AML-193 (cell line): Measurements from ENCODE around the gene PARD3B.

Experiments
- DNase-seq, 2 experiments: peaks; one replicate each; lab custom pipeline; 2025; lab: John Stamatoyannopoulos, UW

Gene PARD3B

GRCh38 chr2:204892506-204893255 is 347.4 kb downstream of the PARD3B start:
- DNase-seq = no peak

- no peak for DNase-seq
These were observed 350.9 kb downstream of the PARD3B start for GRCh38 chr2:204896146-204896545.

- DNase-seq = no peak
These were observed 352.3 kb downstream of the PARD3B start for GRCh38 chr2:204897561-204897960.

- no peak for DNase-seq
These were observed 353.8 kb downstream of the PARD3B start for GRCh38 chr2:204898928-204899640.

- no peak for DNase-seq
These were observed 354.7 kb downstream of the PARD3B start for GRCh38 chr2:204899983-204900382.

GRCh38 chr2:204900487-204900886 is 355.2 kb downstream of the PARD3B start:
- DNase-seq = no peak

GRCh38 chr2:204900910-204901309 is 355.6 kb downstream of the PARD3B start:
- DNase-seq = no peak

GRCh38 chr2:204901591-204901990 is 356.3 kb downstream of the PARD3B start:
- no peak for DNase-seq

GRCh38 chr2:204909791-204910190 is 364.5 kb downstream of the PARD3B start:
- no peak for DNase-seq

- no peak for DNase-seq
These were observed 368.0 kb downstream of the PARD3B start for GRCh38 chr2:204913312-204913711.

GRCh38 chr2:204913854-204914464 is 368.7 kb downstream of the PARD3B start:
- no peak for DNase-seq

- DNase-seq = no peak
These were observed 369.4 kb downstream of the PARD3B start for GRCh38 chr2:204914708-204915107.

GRCh38 chr2:204917089-204917701 is 371.9 kb downstream of the PARD3B start:
- no peak for DNase-seq

GRCh38 chr2:204920776-204921175 is 375.5 kb downstream of the PARD3B start:
- DNase-seq = no peak

- DNase-seq = no peak
These were observed 378.7 kb downstream of the PARD3B start for GRCh38 chr2:204923957-204924356.

- no peak for DNase-seq
These were observed 386.3 kb downstream of the PARD3B start for GRCh38 chr2:204931562-204931961.

GRCh38 chr2:204933735-204934374 is 388.6 kb downstream of the PARD3B start:
- DNase-seq = no peak

- no peak for DNase-seq
These were observed 399.7 kb downstream of the PARD3B start for GRCh38 chr2:204944927-204945326.

- DNase-seq = no peak
These were observed 400.1 kb downstream of the PARD3B start for GRCh38 chr2:204945376-204945775.

GRCh38 chr2:204946892-204947291 is 401.6 kb downstream of the PARD3B start:
- no peak for DNase-seq

GRCh38 chr2:204947405-204947804 is 402.1 kb downstream of the PARD3B start:
- no peak for DNase-seq
